Measurements from ENCODE around the gene NATD1.
A peak's percentile ranks its signal among the peaks of the same experiment; 100 is the strongest.

Gene NATD1

GRCh38 chr17:21241564-21241963 lies 11.6 kb downstream of the NATD1 start:
- Histone ChIP-seq H3K9me3 (replicated peaks in 1 of 11) (no peaks in the 10 kb centered on the region), H3K27me3 (no peaks in the 10 kb centered on the region), H3K4me3 (no peak overlapping the region), H3K4me1 (peaks cover 21 to 51% (median 40%) of the 10 kb centered on the region in 10 experiments; a peak in 19 of 20 replicates), H3K36me3 (peaks cover 0 to 5% (median 0%) of the 10 kb centered on the region in 11 experiments; a peak in 1 of 22 replicates), H3K9ac (peak overlapping the region in 5 of 11 experiments; percentile 9 to 47 (median 16); a peak in 4 of 22 replicates), H3K27ac (peak overlapping the region in 1 of 11 experiments; percentile 18; a peak in 1 of 22 replicates), H4K20me1 (peaks cover 0 to 55% (median 11%) of the 10 kb centered on the region in 11 experiments; a peak in 12 of 22 replicates), H3K4me2 (peak overlapping the region; percentile 17 to 69 (median 49); a peak in 19 of 22 replicates)
- no peak for TF ChIP-seq Cebpa-rat (IDR thresholded peaks at IDR 0.05)

GRCh38 chr17:21240369-21241055 lies 12.7 kb downstream of the NATD1 start:
- no peaks in the 10 kb centered on the region for H3K9me3 ChIP-seq (replicated peaks in 1 of 11)
- H3K4me1 ChIP-seq, result peaks cover 21 to 46% (median 36%) of the 10 kb centered on the region in 10 experiments; a peak in 19 of 20 replicates
- peaks cover 0 to 5% (median 0%) of the 10 kb centered on the region in 11 experiments; a peak in 1 of 22 replicates for H3K36me3 ChIP-seq
- peak overlapping the region in 3 of 11 experiments; percentile 7 to 51 (median 9); a peak in 1 of 22 replicates for H3K9ac ChIP-seq
- H3K27me3 ChIP-seq, result no peaks in the 10 kb centered on the region
- H3K4me2 ChIP-seq, result peak overlapping the region in 7 of 11 experiments; percentile 23 to 64 (median 46); a peak in 9 of 22 replicates
- peak overlapping the region in 1 of 11 experiments; percentile 18; a peak in 1 of 22 replicates for H3K27ac ChIP-seq
- H3K4me3 ChIP-seq, result no peak overlapping the region
- H4K20me1 ChIP-seq, result peaks cover 0 to 54% (median 11%) of the 10 kb centered on the region in 11 experiments; a peak in 12 of 22 replicates
- TF ChIP-seq Cebpa-rat (IDR thresholded peaks at IDR 0.05), result no peak

GRCh38 chr17:21239680-21240368 lies 13.4 kb downstream of the NATD1 start:
- H3K9ac ChIP-seq, result peak overlapping the region in 1 of 11 experiments; percentile 51; a peak in 1 of 22 replicates
- peak in 1 of 11 experiments; percentile 15; a peak in 1 of 22 replicates for TF ChIP-seq Cebpa-rat (IDR thresholded peaks at IDR 0.05)
- H3K36me3 ChIP-seq, result peaks cover 0 to 5% (median 0%) of the 10 kb centered on the region in 11 experiments; a peak in 1 of 22 replicates
- H3K27ac ChIP-seq, result no peak overlapping the region
- H3K9me3 ChIP-seq (replicated peaks in 1 of 11), result no peaks in the 10 kb centered on the region
- H3K27me3 ChIP-seq, result no peaks in the 10 kb centered on the region
- H4K20me1 ChIP-seq, result peaks cover 0 to 50% (median 11%) of the 10 kb centered on the region in 11 experiments; a peak in 11 of 22 replicates
- H3K4me3 ChIP-seq, result no peak overlapping the region
- H3K4me2 ChIP-seq, result peak overlapping the region in 3 of 11 experiments; percentile 37 to 48 (median 46); a peak in 6 of 22 replicates
- H3K4me1 ChIP-seq, result peaks cover 21 to 43% (median 33%) of the 10 kb centered on the region in 10 experiments; a peak in 19 of 20 replicates

GRCh38 chr17:21235921-21236320 lies 17.3 kb downstream of the NATD1 start:
- Histone ChIP-seq H3K4me2 (no peak overlapping the region), H3K9ac (no peak overlapping the region), H3K27me3 (no peaks in the 10 kb centered on the region), H4K20me1 (peaks cover 0 to 12% (median 0%) of the 10 kb centered on the region in 11 experiments; a peak in 5 of 22 replicates), H3K9me3 (replicated peaks in 1 of 11) (peaks cover 0 to 21% (median 7%) of the 10 kb centered on the region in 11 experiments; a peak in 12 of 22 replicates), H3K36me3 (peaks cover 0 to 9% (median 3%) of the 10 kb centered on the region in 11 experiments; a peak in 6 of 22 replicates), H3K4me1 (peaks cover under 1 to 17% (median 7%) of the 10 kb centered on the region in 10 experiments; a peak in 15 of 20 replicates), H3K27ac (no peak overlapping the region), H3K4me3 (no peak overlapping the region)
- no peak for TF ChIP-seq Cebpa-rat (IDR thresholded peaks at IDR 0.05)

GRCh38 chr17:21233581-21234347 lies 19.4 kb downstream of the NATD1 start:
- Histone ChIP-seq H3K27ac (no peak overlapping the region), H4K20me1 (no peaks in the 10 kb centered on the region; a peak in 1 of 22 replicates), H3K9ac (peak overlapping the region in 1 of 11 experiments; percentile 29; a peak in 1 of 22 replicates), H3K4me1 (peaks cover 0 to 6% (median 0%) of the 10 kb centered on the region in 10 experiments; a peak in 1 of 20 replicates), H3K27me3 (no peaks in the 10 kb centered on the region), H3K4me2 (no peak overlapping the region), H3K4me3 (no peak overlapping the region), H3K9me3 (replicated peaks in 1 of 11) (peaks cover 0 to 21% (median 7%) of the 10 kb centered on the region in 11 experiments; a peak in 12 of 22 replicates), H3K36me3 (peaks cover 0 to 9% (median 3%) of the 10 kb centered on the region in 11 experiments; a peak in 6 of 22 replicates)
- no peak for TF ChIP-seq Cebpa-rat (IDR thresholded peaks at IDR 0.05)

GRCh38 chr17:21232033-21232749 lies 21.0 kb downstream of the NATD1 start:
- H3K9me3 ChIP-seq (replicated peaks in 1 of 11), result peaks cover 0 to 21% (median 7%) of the 10 kb centered on the region in 11 experiments; a peak in 12 of 22 replicates
- H3K27ac ChIP-seq, result no peak overlapping the region
- no peak overlapping the region for H3K4me3 ChIP-seq
- H3K4me2 ChIP-seq, result no peak overlapping the region
- no peaks in the 10 kb centered on the region for H3K27me3 ChIP-seq
- peaks cover 0 to 9% (median 3%) of the 10 kb centered on the region in 11 experiments; a peak in 6 of 22 replicates for H3K36me3 ChIP-seq
- peaks cover 0 to 3% (median 0%) of the 10 kb centered on the region in 11 experiments; a peak in 1 of 22 replicates for H4K20me1 ChIP-seq
- H3K4me1 ChIP-seq, result peaks cover 0 to 6% (median 0%) of the 10 kb centered on the region in 10 experiments; a peak in 1 of 20 replicates
- no peak for TF ChIP-seq Cebpa-rat (IDR thresholded peaks at IDR 0.05)
- no peak overlapping the region for H3K9ac ChIP-seq

- H3K4me3 ChIP-seq, result no peak overlapping the region
- no peak overlapping the region for H3K27ac ChIP-seq
- H3K4me1 ChIP-seq, result peaks cover 0 to 6% (median 0%) of the 10 kb centered on the region in 10 experiments; a peak in 1 of 20 replicates
- H3K27me3 ChIP-seq, result no peaks in the 10 kb centered on the region
- H3K36me3 ChIP-seq, result peaks cover 0 to 9% (median 3%) of the 10 kb centered on the region in 11 experiments; a peak in 6 of 22 replicates
- no peak overlapping the region for H3K9ac ChIP-seq
- no peak for TF ChIP-seq Cebpa-rat (IDR thresholded peaks at IDR 0.05)
- no peak overlapping the region for H3K4me2 ChIP-seq
- H3K9me3 ChIP-seq (replicated peaks in 1 of 11), result peaks cover 0 to 21% (median 7%) of the 10 kb centered on the region in 11 experiments; a peak in 12 of 22 replicates
- peaks cover 0 to 3% (median 0%) of the 10 kb centered on the region in 11 experiments; a peak in 1 of 22 replicates for H4K20me1 ChIP-seq
Observed at GRCh38 chr17:21231533-21231932, 21.7 kb downstream of the NATD1 start.

Measured in BLaER1 treated with 17β-estradiol and CSF1 and Interleukin-3, amounts not matched to agents 10 nM and 100 nM (cell line).